Common myeloid progenitor, CD34-positive (primary cell): Measurements from ENCODE around the gene ZNF580.

Source experiments
- CTCF ChIA-PET: fragments of 350-600 bp; sonication (Branson Sonifier 250); formaldehyde crosslinking; loops from one replicate; lab custom pipeline; 2021; ENCODE audit warnings: antibody characterized with exemption; lab: Charles Lee
- POLR2A ChIA-PET: fragments of 350-600 bp; sonication (Branson Sonifier 250); formaldehyde crosslinking; loops from one replicate; lab custom pipeline; 2021; ENCODE audit warnings: antibody characterized with exemption; lab: Charles Lee
- DNase-seq, 3 donors: peaks; one replicate each; pipeline versions ENCODE4 v3.0.0 to v3.0.0-alpha.2; 2013
- H3K27ac ChIP-seq, 2 experiments: 1 replicate in 1 of 2; 2 replicates in 1 of 2; pipeline ENCODE4 v1.7.0; 2013; ENCODE audit warnings: inconsistent platforms in 2 of 2, low read length in 2 of 2, mild to moderate bottlenecking in 2 of 2, low read depth in 1 of 2, moderate library complexity in 1 of 2; ENCODE audit not compliant: severe bottlenecking in 2 of 2, insufficient read depth in 1 of 2, poor library complexity in 1 of 2
- H3K27me3 ChIP-seq, 5 experiments: replicated peaks in 2 of 5; 1 replicate in 3 of 5; 2 replicates in 2 of 5; pipeline versions ENCODE4 v1.6.1 to v1.7.0; 2013; ENCODE audit warnings: low read length in 4 of 5, mild to moderate bottlenecking in 2 of 5, moderate library complexity in 2 of 5, inconsistent platforms in 1 of 5; ENCODE audit not compliant: insufficient read depth in 5 of 5, control insufficient read depth in 4 of 5
- H3K36me3 ChIP-seq, 4 experiments: 1 replicate in 2 of 4; 2 replicates in 2 of 4; pipeline versions ENCODE4 v1.6.1 to v1.7.0; 2013; ENCODE audit warnings: low read length in 3 of 4, control low read depth in 1 of 4, mild to moderate bottlenecking in 1 of 4; ENCODE audit not compliant: control insufficient read depth in 4 of 4, insufficient read depth in 4 of 4
- H3K4me1 ChIP-seq, 4 experiments: 1 replicate in 3 of 4; 2 replicates in 1 of 4; pipeline versions ENCODE4 v1.6.1 to v1.7.1; 2013; ENCODE audit warnings: low read length in 3 of 4, mild to moderate bottlenecking in 3 of 4, control low read depth in 1 of 4, inconsistent platforms in 1 of 4, moderate library complexity in 1 of 4; ENCODE audit not compliant: control insufficient read depth in 4 of 4, insufficient read depth in 4 of 4; ENCODE audit errors: control extremely low read depth in 1 of 4
- H3K4me3 ChIP-seq, 7 experiments: 1 replicate in 4 of 7; 2 replicates in 3 of 7; pipeline versions ENCODE4 v1.5.1 to v1.7.0; 2013; ENCODE audit warnings: mild to moderate bottlenecking in 7 of 7, low read length in 6 of 7, moderate library complexity in 6 of 7, inconsistent platforms in 2 of 7, low read depth in 2 of 7, control low read depth in 1 of 7; ENCODE audit not compliant: insufficient read depth in 4 of 7, control insufficient read depth in 1 of 7; ENCODE audit errors: extremely low read depth in 1 of 7
- H3K9me3 ChIP-seq, 5 experiments: 1 replicate in 4 of 5; 2 replicates in 1 of 5; pipeline versions ENCODE4 v1.6.1 to v1.7.1; 2013; ENCODE audit warnings: low read length in 4 of 5, mild to moderate bottlenecking in 2 of 5, inconsistent platforms in 1 of 5, low read depth in 1 of 5, moderate library complexity in 1 of 5; ENCODE audit not compliant: control insufficient read depth in 4 of 5, insufficient read depth in 2 of 5; ENCODE audit errors: control extremely low read depth in 1 of 5
- whole genome bisulfite sequencing: methylation state at CpG from one replicate; pipeline ENCODE4 v1.1.5; 2013; ENCODE audit not compliant: insufficient coverage; 5-methylcytosine and 5-hydroxymethylcytosine counted together

Gene ZNF580

DNA sequence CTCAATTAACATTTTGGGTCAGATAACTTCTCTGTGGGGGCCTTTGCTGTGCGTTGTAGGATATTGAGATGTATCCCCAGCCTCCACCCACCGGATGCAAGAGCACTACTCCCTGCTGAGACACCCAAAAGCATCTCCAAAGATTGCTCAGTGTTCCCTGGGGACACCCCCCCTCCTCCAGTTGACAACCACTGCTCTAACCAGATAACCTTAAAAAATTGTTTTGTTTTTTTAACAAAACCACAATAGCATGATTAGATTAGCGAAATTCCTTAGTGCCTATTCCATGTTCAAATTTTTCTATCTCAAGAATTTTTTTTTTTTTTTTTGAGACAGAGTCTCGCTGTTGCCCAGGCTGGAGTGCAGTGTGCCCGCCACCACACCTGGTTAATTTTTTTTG lies 31.6 kb downstream of the ZNF580 start:
- POLR2A ChIA-PET = interaction anchor here (0.7 kb wide), 2 partner anchors 10 to 1499 kb away, joined by 3 to 6 read pairs; no protein-coding TSS in a partner anchor
- Histone ChIP-seq H3K4me1 (peaks cover 9 to 32% (median 26%) of the 10 kb centered on the region in 4 experiments), H3K36me3 (peaks cover 9 to 62% (median 33%) of the 10 kb centered on the region in 4 experiments)

GRCh38 chr19:55673465-55673864 lies 32.7 kb downstream of the ZNF580 start:
- Histone ChIP-seq H3K27me3 (no peaks in the 10 kb centered on the region), H3K4me3 (no peak overlapping the region), H3K36me3 (peaks cover 9 to 60% (median 28%) of the 10 kb centered on the region in 4 experiments), H3K9me3 (no peaks in the 10 kb centered on the region), H3K4me1 (peaks cover 9 to 43% (median 36%) of the 10 kb centered on the region in 4 experiments), H3K27ac (peak overlapping the region in 1 of 2 experiments; percentile 71)
- no peak for DNase-seq
- CTCF ChIA-PET = interaction anchor here (0.7 to 1.9 kb wide), 4 partner anchors 9 to 40 kb away, joined by 3 to 5 read pairs (median 4); no protein-coding TSS in a partner anchor
- 100% methylated on average over 1 of the region's 9 CpGs for WGBS
- POLR2A ChIA-PET = no interaction called here

More for the DNA sequence above, 31.6 kb downstream of the ZNF580 start:
- Histone ChIP-seq H3K27ac (no peak overlapping the region), H3K27me3 (no peaks in the 10 kb centered on the region), H3K9me3 (no peaks in the 10 kb centered on the region), H3K4me3 (no peak overlapping the region)
- CTCF ChIA-PET = interaction anchor here (1.2 to 3.0 kb wide), 3 partner anchors 15 to 47 kb away, joined by 3 to 20 read pairs (median 18); no protein-coding TSS in a partner anchor
- DNase-seq = no peak
- WGBS = 93% methylated on average over 2 of the region's 5 CpGs

DNA sequence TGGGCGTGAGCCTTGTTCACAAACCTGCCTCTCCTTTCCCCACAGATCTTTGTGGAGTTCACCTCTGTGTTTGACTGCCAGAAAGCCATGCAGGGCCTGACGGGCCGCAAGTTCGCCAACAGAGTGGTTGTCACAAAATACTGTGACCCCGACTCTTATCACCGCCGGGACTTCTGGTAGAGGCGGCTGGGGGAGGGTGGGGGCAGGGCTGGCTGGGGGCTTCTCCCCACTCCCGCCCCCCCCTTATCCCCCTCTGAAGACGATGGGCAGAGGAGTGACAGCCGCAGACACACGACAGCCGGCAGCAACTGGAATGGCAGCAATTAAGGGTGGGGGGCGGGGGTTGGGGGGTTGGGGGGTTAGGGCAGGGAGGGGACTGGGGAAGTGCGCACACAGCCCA lies 33.1 kb downstream of the ZNF580 start:
- peaks cover 9 to 60% (median 29%) of the 10 kb centered on the region in 4 experiments for H3K36me3 ChIP-seq

DNA sequence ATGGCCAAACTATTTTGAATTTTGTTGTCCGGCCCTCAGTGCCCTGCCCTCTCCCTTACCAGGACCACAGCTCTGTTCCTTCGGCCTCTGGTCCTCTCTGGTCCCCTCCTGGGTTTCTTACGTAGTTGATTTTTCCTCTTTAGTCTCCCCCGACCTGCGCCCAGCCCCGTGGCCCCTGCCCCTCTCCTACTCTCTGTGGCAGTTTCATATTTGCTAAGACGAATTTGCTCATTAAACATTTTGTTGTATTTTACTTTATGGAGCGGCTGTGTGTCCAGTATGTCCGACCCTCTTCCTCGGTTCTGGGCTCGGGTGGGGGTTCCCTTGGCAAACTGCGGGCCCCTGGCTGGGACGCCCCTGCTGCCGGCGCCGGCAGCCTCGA lies 33.6 kb downstream of the ZNF580 start:
- peak overlapping the region in 4 of 7 experiments; percentile 90 to 99 (median 94) for H3K4me3 ChIP-seq
- no peaks in the 10 kb centered on the region for H3K9me3 ChIP-seq
- H3K36me3 ChIP-seq = peaks cover 4 to 60% (median 30%) of the 10 kb centered on the region in 4 experiments
- POLR2A ChIA-PET = no interaction called here
- no peak for DNase-seq
- WGBS = 70% methylated on average over 9 of the region's 17 CpGs
- CTCF ChIA-PET = interaction anchor here (1.9 kb wide), 1 partner anchor 17 kb away, joined by 5 read pairs; no protein-coding TSS in a partner anchor
- H3K27me3 ChIP-seq = no peaks in the 10 kb centered on the region
- peaks cover 9 to 43% (median 37%) of the 10 kb centered on the region in 4 experiments for H3K4me1 ChIP-seq
- peak overlapping the region; percentile 78 to 96 for H3K27ac ChIP-seq

More for the DNA sequence above, 33.1 kb downstream of the ZNF580 start:
- Histone ChIP-seq H3K4me1 (peaks cover 9 to 43% (median 37%) of the 10 kb centered on the region in 4 experiments), H3K27me3 (no peaks in the 10 kb centered on the region), H3K4me3 (no peak overlapping the region), H3K27ac (peak overlapping the region in 1 of 2 experiments; percentile 96), H3K9me3 (no peaks in the 10 kb centered on the region)
- WGBS = 100% methylated on average over 3 of the region's 15 CpGs
- DNase-seq = no peak
- CTCF ChIA-PET = interaction anchor here (0.9 to 1.9 kb wide), 3 partner anchors 9 to 27 kb away, joined by 3 to 5 read pairs (median 4); no protein-coding TSS in a partner anchor
- POLR2A ChIA-PET = no interaction called here

DNA sequence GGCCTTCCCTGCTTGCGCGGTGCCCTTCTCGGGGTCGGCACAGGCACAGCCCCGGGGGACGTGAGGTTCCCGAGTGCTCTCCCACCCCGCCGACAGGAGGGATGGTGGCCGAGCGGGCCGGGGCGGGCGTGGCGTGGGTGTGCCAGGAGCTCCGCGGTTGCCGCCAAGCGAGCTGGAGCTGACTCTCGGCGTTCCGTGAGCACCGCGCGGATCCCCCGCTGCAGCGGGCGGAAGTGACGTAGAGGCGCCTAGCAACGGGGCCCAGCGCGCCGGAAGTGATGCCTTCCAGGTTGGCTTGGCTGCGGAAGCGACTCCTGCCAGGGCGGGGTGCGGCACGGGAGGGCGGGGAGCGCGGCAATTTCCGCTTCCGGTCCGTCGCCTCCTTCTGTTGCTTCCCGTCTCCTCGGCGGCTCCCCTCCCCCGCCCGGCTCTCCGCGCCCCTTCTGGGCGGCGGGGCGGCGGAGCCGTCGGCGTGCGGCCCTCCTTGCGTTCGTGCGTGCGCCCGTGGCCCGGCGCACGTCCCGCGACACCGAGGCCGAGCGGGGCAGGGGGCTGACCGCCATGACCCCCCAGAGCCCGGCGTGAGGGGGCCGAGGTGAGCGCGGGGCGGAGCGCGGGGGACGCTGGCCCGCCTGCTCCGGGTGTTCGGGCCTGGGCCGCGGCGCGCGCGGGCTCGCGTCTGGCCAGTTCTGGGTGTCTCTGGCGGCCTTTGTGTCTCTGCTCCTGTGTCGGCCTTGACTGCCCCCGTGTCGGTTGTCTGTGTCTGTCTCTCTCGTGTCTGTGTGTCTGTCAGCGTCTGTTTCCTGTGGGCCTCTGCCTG lies 34.2 kb downstream of the ZNF580 start, which contains the start of gene EPN1:
TSS of gene EPN1 (plus strand) at position 386 of the 820 bp plus-strand sequence. CDS start 3,402 bp downstream, outside the sequence.
- DNase-seq = peak; percentile 98 to 99 (median 99)
- Histone ChIP-seq H3K4me3 (peak within 1 kb of the TSS; percentile 83 to 99 (median 91)), H3K36me3 (peaks cover 4 to 60% (median 30%) of the 10 kb centered on the region in 4 experiments), H3K27ac (peak within 1 kb of the TSS; percentile 92 to 96), H3K4me1 (peaks cover 9 to 43% (median 37%) of the 10 kb centered on the region in 4 experiments), H3K27me3 (no peaks in the 10 kb centered on the region), H3K9me3 (no peaks in the 10 kb centered on the region)
- POLR2A ChIA-PET = no interaction called here
- CTCF ChIA-PET = interaction anchor here (1.9 kb wide), 1 partner anchor 18 kb away, joined by 5 read pairs; no protein-coding TSS in a partner anchor
- WGBS = 0% methylated on average over 81 of the region's 101 CpGs

GRCh38 chr19:55675661-55676354 lies 35.0 kb downstream of the ZNF580 start:
- DNase-seq = no peak
- ChIA-PET POLR2A (no interaction called here), CTCF (interaction anchor here (0.7 to 1.2 kb wide), 3 partner anchors 10 to 42 kb away, joined by 3 read pairs; no protein-coding TSS in a partner anchor)
- peak overlapping the region; percentile 83 to 99 (median 91) for H3K4me3 ChIP-seq
- H3K4me1 ChIP-seq = peaks cover 9 to 42% (median 37%) of the 10 kb centered on the region in 4 experiments
- peak overlapping the region; percentile 92 to 96 for H3K27ac ChIP-seq
- no peaks in the 10 kb centered on the region for H3K27me3 ChIP-seq
- no peaks in the 10 kb centered on the region for H3K9me3 ChIP-seq
- H3K36me3 ChIP-seq = peaks cover under 1 to 60% (median 28%) of the 10 kb centered on the region in 4 experiments
- WGBS = 12% methylated on average over 10 of the region's 16 CpGs
